ENCODE measurements around the gene CYP26B1. TPM values are rescaled to one million over a fixed set of nuclear protein-coding genes. Genes with fewer than 3 reads are reported as not detected.

CYP26B1 gene
- polyA plus RNA-seq, 3 donors, result not detected

GRCh38 chr2:72117718-72118117 lies 29.9 kb downstream of the CYP26B1 start:
- Histone ChIP-seq H3K4me3 (replicated peaks in 1 of 3; ENCODE audit: low read depth in 2 of 3, low read length in 3 of 3) (no peak overlapping the region), H3K4me2 (replicated peaks; ENCODE audit: extremely low read depth, low read length, poor library complexity, severe bottlenecking) (no peak overlapping the region), H3K27ac (ENCODE audit: low read depth in 1 of 2, low read length in 2 of 2) (no peak overlapping the region), H4K20me1 (ENCODE audit: insufficient read depth, low read length) (no peaks in the 10 kb centered on the region), H3K4me1 (ENCODE audit: control insufficient read depth in 1 of 2, insufficient read depth in 2 of 2, low read length in 2 of 2) (no peaks in the 10 kb centered on the region), H3K27me3 (ENCODE audit: control insufficient read depth in 2 of 2, insufficient read depth in 2 of 2, low read length in 2 of 2) (no peaks in the 10 kb centered on the region), H3K9me3 (replicated peaks in 1 of 2; ENCODE audit: control insufficient read depth in 1 of 2, insufficient read depth in 1 of 2, low read length in 2 of 2) (peaks cover 0 to 3% of the 10 kb centered on the region in 2 donors), H3K79me2 (ENCODE audit: insufficient read depth, low read length) (no peaks in the 10 kb centered on the region), H2AFZ (ENCODE audit: insufficient read depth, low read depth, low read length, poor library complexity, severe bottlenecking) (no peak overlapping the region), H3K36me3 (replicated peaks in 1 of 2; ENCODE audit: control insufficient read depth in 1 of 2, insufficient read depth in 2 of 2, low read length in 2 of 2) (no peaks in the 10 kb centered on the region), H3K9ac (ENCODE audit: insufficient read depth, low read length, poor library complexity, severe bottlenecking) (no peak overlapping the region)
- Mint-ChIP-seq H3K4me3 (no peak overlapping the region), H3K36me3 (no peaks in the 10 kb centered on the region), H3K9me3 (peaks cover 2 to 18% (median 10%) of the 10 kb centered on the region in 7 donors), H3K27me3 (ENCODE audit: low read depth in 3 of 3) (peaks cover 0 to 6% (median 1%) of the 10 kb centered on the region in 3 donors), H3K27ac (no peak overlapping the region), H3K4me1 (no peaks in the 10 kb centered on the region)
- no peak for TF ChIP-seq CTCF (IDR thresholded peaks at IDR 0.05)
- WGBS (ENCODE audit: insufficient coverage), result 97% methylated on average over 9 of the region's 10 CpGs
- intact Hi-C loops (cut with micrococcal nuclease), result no loop called here
- DNase-seq, result no peak

GRCh38 chr2:72117029-72117428 lies 30.6 kb downstream of the CYP26B1 start:
- H3K9me3 Mint-ChIP-seq, result peaks cover 5 to 23% (median 7%) of the 10 kb centered on the region in 7 donors
- intact Hi-C loops (cut with micrococcal nuclease), result no loop called here
- Histone ChIP-seq H3K4me2 (replicated peaks; ENCODE audit: extremely low read depth, low read length, poor library complexity, severe bottlenecking) (no peak overlapping the region), H3K4me3 (replicated peaks in 1 of 3; ENCODE audit: low read depth in 2 of 3, low read length in 3 of 3) (no peak overlapping the region), H3K9me3 (replicated peaks in 1 of 2; ENCODE audit: control insufficient read depth in 1 of 2, insufficient read depth in 1 of 2, low read length in 2 of 2) (peaks cover 0 to 3% of the 10 kb centered on the region in 2 donors), H4K20me1 (ENCODE audit: insufficient read depth, low read length) (no peaks in the 10 kb centered on the region), H3K27ac (ENCODE audit: low read depth in 1 of 2, low read length in 2 of 2) (no peak overlapping the region), H2AFZ (ENCODE audit: insufficient read depth, low read depth, low read length, poor library complexity, severe bottlenecking) (no peak overlapping the region), H3K9ac (ENCODE audit: insufficient read depth, low read length, poor library complexity, severe bottlenecking) (no peak overlapping the region), H3K36me3 (replicated peaks in 1 of 2; ENCODE audit: control insufficient read depth in 1 of 2, insufficient read depth in 2 of 2, low read length in 2 of 2) (no peaks in the 10 kb centered on the region), H3K27me3 (ENCODE audit: control insufficient read depth in 2 of 2, insufficient read depth in 2 of 2, low read length in 2 of 2) (no peaks in the 10 kb centered on the region), H3K79me2 (ENCODE audit: insufficient read depth, low read length) (no peaks in the 10 kb centered on the region), H3K4me1 (ENCODE audit: control insufficient read depth in 1 of 2, insufficient read depth in 2 of 2, low read length in 2 of 2) (no peaks in the 10 kb centered on the region)
- DNase-seq, result no peak
- WGBS (ENCODE audit: insufficient coverage), result 90% methylated on average over 3 of the region's 6 CpGs
- no peak for TF ChIP-seq CTCF (IDR thresholded peaks at IDR 0.05)
- no peaks in the 10 kb centered on the region for H3K4me1 Mint-ChIP-seq
- no peaks in the 10 kb centered on the region for H3K36me3 Mint-ChIP-seq
- peaks cover 0 to 7% (median 1%) of the 10 kb centered on the region in 3 donors for H3K27me3 Mint-ChIP-seq (ENCODE audit: low read depth in 3 of 3)
- peak overlapping the region in 1 of 7 donors; percentile 55 for H3K27ac Mint-ChIP-seq
- H3K4me3 Mint-ChIP-seq, result no peak overlapping the region
